Activated naive CD4-positive, alpha-beta T cell treated with Interleukin-2 at 50 U/mL for 16 hours (primary cell): ENCODE results near the gene MOB2.
A peak's percentile ranks its signal among the peaks of the same experiment; 100 is the strongest.
"Not testable (repeated sequence)": the region's sequence is repeated elsewhere in the genome, so short reads cannot be mapped to it uniquely, and the experiment has no call there.

Source experiments
- DNase-seq: peaks from one replicate; pipeline ENCODE4 v3.0.0-alpha.2; 2020

MOB2 gene

GRCh38 chr11:1517117-1518005 lies 30.8 kb upstream of the MOB2 start:
- DNase-seq: no peak

- peak; percentile 17 for DNase-seq
Measured at GRCh38 chr11:1516273-1517067, 29.9 kb upstream of the MOB2 start.

- peak; percentile 79 for DNase-seq
Measured at GRCh38 chr11:1515082-1516060, 28.8 kb upstream of the MOB2 start.

- DNase-seq: no peak
Measured at GRCh38 chr11:1514336-1515061, 27.9 kb upstream of the MOB2 start.

GRCh38 chr11:1513326-1514296 lies 27.0 kb upstream of the MOB2 start:
- no peak for DNase-seq

- DNase-seq: not testable (repeated sequence)
Measured at GRCh38 chr11:1512531-1513258, 26.1 kb upstream of the MOB2 start.

GRCh38 chr11:1511937-1512496 lies 25.4 kb upstream of the MOB2 start:
- no peak for DNase-seq

GRCh38 chr11:1510928-1511327 lies 24.3 kb upstream of the MOB2 start:
- DNase-seq: no peak

- not testable (repeated sequence) for DNase-seq
Measured at GRCh38 chr11:1510351-1510750, 23.8 kb upstream of the MOB2 start.

GRCh38 chr11:1509626-1510255 lies 23.2 kb upstream of the MOB2 start:
- no peak for DNase-seq

- no peak for DNase-seq
Measured at GRCh38 chr11:1508986-1509385, 22.4 kb upstream of the MOB2 start.

- DNase-seq: no peak
Measured at GRCh38 chr11:1508491-1508891, 21.9 kb upstream of the MOB2 start.

GRCh38 chr11:1507381-1508140 lies 21.0 kb upstream of the MOB2 start:
- DNase-seq: no peak

GRCh38 chr11:1506981-1507380 lies 20.4 kb upstream of the MOB2 start:
- no peak for DNase-seq

GRCh38 chr11:1505480-1505879 lies 18.9 kb upstream of the MOB2 start:
- DNase-seq: no peak

- no peak for DNase-seq
Measured at GRCh38 chr11:1504581-1505290, 18.2 kb upstream of the MOB2 start.

GRCh38 chr11:1504138-1504537 lies 17.6 kb upstream of the MOB2 start:
- DNase-seq: no peak

GRCh38 chr11:1503708-1504104 lies 17.1 kb upstream of the MOB2 start:
- DNase-seq: no peak
